SK-N-SH treated with all-trans-retinoic acid at 6 μM for 48 hours (cell line): Measurements from ENCODE around the gene PSAT1.

Experiments
- ATAC-seq: fragments of 200-7000 bp; cut with Tn5 transposase; 3 replicates; pipeline ENCODE4 v1.9.1; 2020; ENCODE audit warnings: mild to moderate bottlenecking, moderate library complexity
- ARNTL ChIP-seq: fragments of 450-650 bp; formaldehyde crosslinking; IDR thresholded peaks from 2 replicates; pipeline ENCODE4 v1.5.0; 2020; ENCODE audit warnings: low read depth, mild to moderate bottlenecking, moderate library complexity, borderline replicate concordance
- BACH2 ChIP-seq: fragments of 250-450 bp; sonication (Bioruptor Pico); IDR thresholded peaks from 2 replicates; pipeline ENCODE4 v1.9.0; 2021; ENCODE audit warnings: mild to moderate bottlenecking, borderline replicate concordance
- CSDC2 ChIP-seq: fragments of 250-450 bp; sonication (Bioruptor Pico); IDR thresholded peaks from 2 replicates; pipeline ENCODE4 v1.5.0; 2020; ENCODE audit warnings: mild to moderate bottlenecking, moderate library complexity
- ESRRG ChIP-seq: fragments of 250-450 bp; sonication (Bioruptor Pico); IDR thresholded peaks from 2 replicates; pipeline ENCODE4 v1.6.1; 2021; ENCODE audit warnings: mild to moderate bottlenecking
- GLIS3 ChIP-seq: fragments of 250-450 bp; sonication (Bioruptor Pico); IDR thresholded peaks from 2 replicates; pipeline ENCODE4 v1.5.0; 2020; ENCODE audit warnings: mild to moderate bottlenecking, moderate library complexity
- ISL1 ChIP-seq: fragments of 250-450 bp; sonication (Bioruptor Pico); IDR thresholded peaks from 2 replicates; pipeline ENCODE4 v2.1.2; 2022; ENCODE audit warnings: mild to moderate bottlenecking, moderate library complexity
- OSR1 ChIP-seq: fragments of 250-450 bp; sonication (Bioruptor Pico); IDR thresholded peaks from 2 replicates; pipeline ENCODE4 v1.8.0; 2022; ENCODE audit warnings: moderate library complexity, mild to moderate bottlenecking, inconsistent platforms
- PPARA ChIP-seq: fragments of 250-450 bp; sonication (Bioruptor Pico); IDR thresholded peaks from 2 replicates; pipeline ENCODE4 v1.5.0; 2020; ENCODE audit warnings: mild to moderate bottlenecking, borderline replicate concordance
- SNAI2 ChIP-seq: fragments of 250-450 bp; sonication (Bioruptor Pico); IDR thresholded peaks from 2 replicates; pipeline ENCODE4 v1.5.0; 2020; ENCODE audit warnings: mild to moderate bottlenecking, moderate library complexity
- TCF4 ChIP-seq: fragments of 250-450 bp; sonication (Bioruptor Pico); IDR thresholded peaks from 2 replicates; pipeline ENCODE4 v1.8.0; 2021; ENCODE audit warnings: mild to moderate bottlenecking, moderate library complexity, borderline replicate concordance
- TOX ChIP-seq: fragments of 250-450 bp; sonication (Bioruptor Pico); IDR thresholded peaks from 2 replicates; pipeline ENCODE4 v1.8.0; 2021; ENCODE audit warnings: mild to moderate bottlenecking, moderate library complexity, borderline replicate concordance
- ZC3H10 ChIP-seq: fragments of 250-450 bp; sonication (Bioruptor Pico); IDR thresholded peaks from 2 replicates; pipeline ENCODE4 v1.5.1; 2021; ENCODE audit warnings: mild to moderate bottlenecking, moderate library complexity
- ZFP3 ChIP-seq: fragments of 250-450 bp; sonication (Bioruptor Pico); IDR thresholded peaks from 2 replicates; pipeline ENCODE4 v1.5.0; 2020; ENCODE audit warnings: mild to moderate bottlenecking, moderate library complexity
- ZFP30 ChIP-seq: fragments of 450-650 bp; formaldehyde crosslinking; IDR thresholded peaks from 2 replicates; pipeline ENCODE4 v1.5.0; 2022; ENCODE audit warnings: mild to moderate bottlenecking, moderate library complexity
- ZNF70 ChIP-seq: fragments of 450-650 bp; formaldehyde crosslinking; IDR thresholded peaks from 2 replicates; pipeline ENCODE4 v1.5.0; 2020; ENCODE audit warnings: mild to moderate bottlenecking, moderate library complexity
- ZNF8 ChIP-seq: fragments of 450-650 bp; formaldehyde crosslinking; IDR thresholded peaks from 2 replicates; pipeline ENCODE4 v1.5.0; 2020; ENCODE audit warnings: mild to moderate bottlenecking, moderate library complexity
- TF ChIP-seq, protein P1 (sequence below): fragments of 250-450 bp; sonication (Bioruptor Pico); IDR thresholded peaks from 2 replicates; pipeline ENCODE4 v1.8.0; 2020; ENCODE audit warnings: mild to moderate bottlenecking, moderate library complexity, borderline replicate concordance
- TF ChIP-seq, protein P2 (sequence below): fragments of 250-450 bp; sonication (Bioruptor Pico); IDR thresholded peaks from 2 replicates; pipeline ENCODE4 v1.5.0; 2020; ENCODE audit warnings: mild to moderate bottlenecking, moderate library complexity
- TF ChIP-seq, protein P3 (sequence below): fragments of 250-450 bp; sonication (Bioruptor Pico); IDR thresholded peaks from 2 replicates; pipeline ENCODE4 v1.5.1; 2021; ENCODE audit warnings: mild to moderate bottlenecking, moderate library complexity
- TF ChIP-seq, protein P4 (sequence below): fragments of 250-450 bp; sonication (Bioruptor Pico); IDR thresholded peaks from 2 replicates; pipeline ENCODE4 v1.5.1; 2020; ENCODE audit warnings: low read depth, mild to moderate bottlenecking, moderate library complexity
- TF ChIP-seq, protein P5 (sequence below): fragments of 250-450 bp; sonication (Bioruptor Pico); IDR thresholded peaks from 2 replicates; pipeline ENCODE4 v1.8.0; 2021; ENCODE audit warnings: low read depth, mild to moderate bottlenecking, moderate library complexity, borderline replicate concordance

The PSAT1 gene

DNA sequence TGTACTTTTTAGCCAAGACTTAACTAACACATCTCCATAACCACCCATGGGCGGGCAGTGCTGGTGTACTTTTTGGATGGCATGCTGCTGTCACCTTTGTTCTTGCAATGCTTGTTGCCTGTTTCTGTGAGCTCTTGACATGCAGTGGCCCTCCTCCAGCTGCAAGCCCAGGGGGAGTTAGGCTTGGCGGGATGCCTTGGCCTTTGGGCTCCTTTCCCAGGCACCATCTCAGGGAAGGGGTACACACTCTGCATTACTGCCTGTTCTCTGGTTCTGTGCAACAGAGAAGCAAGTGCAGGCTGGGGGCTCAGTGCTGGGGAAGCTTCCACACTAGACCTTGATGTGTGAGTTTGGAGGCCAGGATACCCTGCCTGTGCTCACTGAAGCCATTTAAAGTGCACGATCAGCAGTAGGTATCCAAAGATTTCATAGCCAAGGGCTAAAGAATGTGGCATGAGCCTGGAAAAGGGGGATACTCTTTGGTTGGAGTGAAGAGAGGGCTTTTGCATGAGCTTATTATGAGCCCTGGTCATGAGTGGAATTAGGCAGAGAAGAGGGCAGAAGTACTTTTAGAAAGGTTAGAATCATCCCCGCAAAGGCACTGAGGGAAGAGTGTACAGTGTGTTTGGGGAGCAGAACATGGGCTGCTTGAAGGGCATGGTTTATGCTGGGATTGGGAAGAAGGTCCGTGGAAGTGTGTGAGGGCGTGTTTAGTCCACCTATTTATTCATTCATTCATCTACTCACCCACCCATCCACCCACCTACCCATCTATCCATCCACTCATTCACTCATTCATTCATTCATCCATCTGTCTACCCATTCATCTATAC lies 22.5 kb downstream of the PSAT1 start (continued):
- TF ChIP-seq, protein P1, sequence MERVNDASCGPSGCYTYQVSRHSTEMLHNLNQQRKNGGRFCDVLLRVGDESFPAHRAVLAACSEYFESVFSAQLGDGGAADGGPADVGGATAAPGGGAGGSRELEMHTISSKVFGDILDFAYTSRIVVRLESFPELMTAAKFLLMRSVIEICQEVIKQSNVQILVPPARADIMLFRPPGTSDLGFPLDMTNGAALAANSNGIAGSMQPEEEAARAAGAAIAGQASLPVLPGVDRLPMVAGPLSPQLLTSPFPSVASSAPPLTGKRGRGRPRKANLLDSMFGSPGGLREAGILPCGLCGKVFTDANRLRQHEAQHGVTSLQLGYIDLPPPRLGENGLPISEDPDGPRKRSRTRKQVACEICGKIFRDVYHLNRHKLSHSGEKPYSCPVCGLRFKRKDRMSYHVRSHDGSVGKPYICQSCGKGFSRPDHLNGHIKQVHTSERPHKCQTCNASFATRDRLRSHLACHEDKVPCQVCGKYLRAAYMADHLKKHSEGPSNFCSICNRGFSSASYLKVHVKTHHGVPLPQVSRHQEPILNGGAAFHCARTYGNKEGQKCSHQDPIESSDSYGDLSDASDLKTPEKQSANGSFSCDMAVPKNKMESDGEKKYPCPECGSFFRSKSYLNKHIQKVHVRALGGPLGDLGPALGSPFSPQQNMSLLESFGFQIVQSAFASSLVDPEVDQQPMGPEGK (CRISPR knock-in tag), result no peak
- TF ChIP-seq ZC3H10, result no peak
- no peak for TF ChIP-seq GLIS3 (CRISPR knock-in tag)
- no peak for TF ChIP-seq ZFP30 (CRISPR knock-in tag)
- no peak for TF ChIP-seq TOX
- TF ChIP-seq, protein P2, sequence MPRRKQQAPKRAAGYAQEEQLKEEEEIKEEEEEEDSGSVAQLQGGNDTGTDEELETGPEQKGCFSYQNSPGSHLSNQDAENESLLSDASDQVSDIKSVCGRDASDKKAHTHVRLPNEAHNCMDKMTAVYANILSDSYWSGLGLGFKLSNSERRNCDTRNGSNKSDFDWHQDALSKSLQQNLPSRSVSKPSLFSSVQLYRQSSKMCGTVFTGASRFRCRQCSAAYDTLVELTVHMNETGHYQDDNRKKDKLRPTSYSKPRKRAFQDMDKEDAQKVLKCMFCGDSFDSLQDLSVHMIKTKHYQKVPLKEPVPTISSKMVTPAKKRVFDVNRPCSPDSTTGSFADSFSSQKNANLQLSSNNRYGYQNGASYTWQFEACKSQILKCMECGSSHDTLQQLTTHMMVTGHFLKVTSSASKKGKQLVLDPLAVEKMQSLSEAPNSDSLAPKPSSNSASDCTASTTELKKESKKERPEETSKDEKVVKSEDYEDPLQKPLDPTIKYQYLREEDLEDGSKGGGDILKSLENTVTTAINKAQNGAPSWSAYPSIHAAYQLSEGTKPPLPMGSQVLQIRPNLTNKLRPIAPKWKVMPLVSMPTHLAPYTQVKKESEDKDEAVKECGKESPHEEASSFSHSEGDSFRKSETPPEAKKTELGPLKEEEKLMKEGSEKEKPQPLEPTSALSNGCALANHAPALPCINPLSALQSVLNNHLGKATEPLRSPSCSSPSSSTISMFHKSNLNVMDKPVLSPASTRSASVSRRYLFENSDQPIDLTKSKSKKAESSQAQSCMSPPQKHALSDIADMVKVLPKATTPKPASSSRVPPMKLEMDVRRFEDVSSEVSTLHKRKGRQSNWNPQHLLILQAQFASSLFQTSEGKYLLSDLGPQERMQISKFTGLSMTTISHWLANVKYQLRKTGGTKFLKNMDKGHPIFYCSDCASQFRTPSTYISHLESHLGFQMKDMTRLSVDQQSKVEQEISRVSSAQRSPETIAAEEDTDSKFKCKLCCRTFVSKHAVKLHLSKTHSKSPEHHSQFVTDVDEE (CRISPR knock-in tag), result no peak
- TF ChIP-seq, protein P3, sequence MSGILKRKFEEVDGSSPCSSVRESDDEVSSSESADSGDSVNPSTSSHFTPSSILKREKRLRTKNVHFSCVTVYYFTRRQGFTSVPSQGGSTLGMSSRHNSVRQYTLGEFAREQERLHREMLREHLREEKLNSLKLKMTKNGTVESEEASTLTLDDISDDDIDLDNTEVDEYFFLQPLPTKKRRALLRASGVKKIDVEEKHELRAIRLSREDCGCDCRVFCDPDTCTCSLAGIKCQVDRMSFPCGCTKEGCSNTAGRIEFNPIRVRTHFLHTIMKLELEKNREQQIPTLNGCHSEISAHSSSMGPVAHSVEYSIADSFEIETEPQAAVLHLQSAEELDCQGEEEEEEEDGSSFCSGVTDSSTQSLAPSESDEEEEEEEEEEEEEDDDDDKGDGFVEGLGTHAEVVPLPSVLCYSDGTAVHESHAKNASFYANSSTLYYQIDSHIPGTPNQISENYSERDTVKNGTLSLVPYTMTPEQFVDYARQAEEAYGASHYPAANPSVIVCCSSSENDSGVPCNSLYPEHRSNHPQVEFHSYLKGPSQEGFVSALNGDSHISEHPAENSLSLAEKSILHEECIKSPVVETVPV (CRISPR knock-in tag), result no peak

DNA sequence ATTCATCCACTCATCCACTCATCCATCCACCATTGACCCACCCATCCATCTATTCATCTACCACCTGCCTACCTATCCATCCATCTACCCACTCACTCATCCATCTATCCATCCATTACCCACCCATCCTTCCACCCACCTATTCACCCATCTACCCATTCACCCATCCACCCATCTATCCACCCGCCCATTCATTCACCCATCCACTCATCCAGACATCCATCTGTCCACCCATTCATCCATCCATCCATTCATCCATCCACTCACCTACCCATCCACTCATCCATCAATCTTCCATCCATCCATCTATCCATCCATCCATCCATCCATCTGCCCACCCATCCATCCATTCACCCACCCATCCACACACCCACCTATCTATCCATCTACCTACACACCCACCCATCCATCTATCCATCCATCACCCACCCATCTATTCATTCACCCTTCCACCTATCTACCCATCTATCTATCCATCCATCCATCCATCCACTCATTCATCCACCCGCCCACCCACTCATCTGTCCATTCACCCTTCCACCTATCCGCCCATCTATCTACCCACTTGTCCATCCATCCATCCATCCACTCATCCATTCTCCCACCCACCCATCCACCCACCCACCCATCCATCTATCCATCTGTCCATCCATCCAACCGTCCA lies 23.2 kb downstream of the PSAT1 start:
- ATAC-seq, result no peak
- TF ChIP-seq PPARA (CRISPR knock-in tag) (no peak), ZNF8 (CRISPR knock-in tag) (no peak), BACH2 (CRISPR knock-in tag) (no peak), OSR1 (CRISPR knock-in tag) (no peak), TOX (no peak), ZNF70 (CRISPR knock-in tag) (no peak), ARNTL (CRISPR knock-in tag) (no peak), ZFP3 (CRISPR knock-in tag) (no peak), ZC3H10 (no peak), SNAI2 (CRISPR knock-in tag) (no peak), ESRRG (CRISPR knock-in tag) (no peak), ZFP30 (CRISPR knock-in tag) (no peak), TCF4 (CRISPR knock-in tag) (no peak), ISL1 (CRISPR knock-in tag) (no peak), CSDC2 (CRISPR knock-in tag) (no peak)
- TF ChIP-seq, protein P1 (CRISPR knock-in tag), result no peak
- TF ChIP-seq, protein P4, sequence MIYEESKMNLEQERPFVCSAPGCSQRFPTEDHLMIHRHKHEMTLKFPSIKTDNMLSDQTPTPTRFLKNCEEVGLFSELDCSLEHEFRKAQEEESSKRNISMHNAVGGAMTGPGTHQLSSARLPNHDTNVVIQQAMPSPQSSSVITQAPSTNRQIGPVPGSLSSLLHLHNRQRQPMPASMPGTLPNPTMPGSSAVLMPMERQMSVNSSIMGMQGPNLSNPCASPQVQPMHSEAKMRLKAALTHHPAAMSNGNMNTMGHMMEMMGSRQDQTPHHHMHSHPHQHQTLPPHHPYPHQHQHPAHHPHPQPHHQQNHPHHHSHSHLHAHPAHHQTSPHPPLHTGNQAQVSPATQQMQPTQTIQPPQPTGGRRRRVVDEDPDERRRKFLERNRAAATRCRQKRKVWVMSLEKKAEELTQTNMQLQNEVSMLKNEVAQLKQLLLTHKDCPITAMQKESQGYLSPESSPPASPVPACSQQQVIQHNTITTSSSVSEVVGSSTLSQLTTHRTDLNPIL (CRISPR knock-in tag), result no peak
- TF ChIP-seq, protein P2 (CRISPR knock-in tag), result no peak
- TF ChIP-seq, protein P5, sequence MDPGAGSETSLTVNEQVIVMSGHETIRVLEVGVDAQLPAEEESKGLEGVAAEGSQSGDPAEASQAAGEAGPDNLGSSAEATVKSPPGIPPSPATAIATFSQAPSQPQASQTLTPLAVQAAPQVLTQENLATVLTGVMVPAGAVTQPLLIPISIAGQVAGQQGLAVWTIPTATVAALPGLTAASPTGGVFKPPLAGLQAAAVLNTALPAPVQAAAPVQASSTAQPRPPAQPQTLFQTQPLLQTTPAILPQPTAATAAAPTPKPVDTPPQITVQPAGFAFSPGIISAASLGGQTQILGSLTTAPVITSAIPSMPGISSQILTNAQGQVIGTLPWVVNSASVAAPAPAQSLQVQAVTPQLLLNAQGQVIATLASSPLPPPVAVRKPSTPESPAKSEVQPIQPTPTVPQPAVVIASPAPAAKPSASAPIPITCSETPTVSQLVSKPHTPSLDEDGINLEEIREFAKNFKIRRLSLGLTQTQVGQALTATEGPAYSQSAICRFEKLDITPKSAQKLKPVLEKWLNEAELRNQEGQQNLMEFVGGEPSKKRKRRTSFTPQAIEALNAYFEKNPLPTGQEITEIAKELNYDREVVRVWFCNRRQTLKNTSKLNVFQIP, result no peak
- TF ChIP-seq, protein P3 (CRISPR knock-in tag), result no peak
